ENCODE data around the gene ZNF888.
"Not testable (repeated sequence)": the region's sequence is repeated elsewhere in the genome, so short reads cannot be mapped to it uniquely, and the experiment has no call there.

Gene ZNF888

DNA sequence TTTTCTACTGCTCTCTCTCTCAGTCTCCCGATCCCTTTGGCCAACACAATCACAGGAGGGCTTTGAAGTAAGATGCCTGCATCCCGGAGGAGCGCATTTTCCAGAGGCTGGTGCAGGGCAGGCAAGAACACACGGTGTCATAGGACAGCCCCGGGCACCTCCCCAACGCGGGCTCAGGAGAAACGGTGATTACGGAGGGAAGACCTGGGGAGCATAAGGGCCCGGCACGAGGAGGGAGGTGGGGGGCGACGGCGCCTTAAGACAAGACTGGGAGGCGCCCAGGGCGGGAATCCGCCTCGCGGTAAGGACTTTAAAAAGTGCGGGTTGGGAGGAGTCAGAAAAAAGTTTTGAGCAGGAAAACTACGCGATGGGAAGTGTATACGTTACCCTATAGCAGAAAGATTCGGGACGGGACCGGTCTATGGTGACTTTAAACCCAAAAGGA lies 18.7 kb upstream of the ZNF888 start:
- DNase-seq (ENCODE audit: low read depth, low spot score): no peak

- DNase-seq (ENCODE audit: low read depth, low spot score): not testable (repeated sequence)
Observed at GRCh38 chr19:52941523-52941922, 18.3 kb upstream of the ZNF888 start.

GRCh38 chr19:52940905-52941304 lies 17.7 kb upstream of the ZNF888 start:
- DNase-seq (ENCODE audit: low read depth, low spot score): not testable (repeated sequence)

GRCh38 chr19:52938761-52939160 lies 15.5 kb upstream of the ZNF888 start:
- DNase-seq (ENCODE audit: low read depth, low spot score): no peak

DNA sequence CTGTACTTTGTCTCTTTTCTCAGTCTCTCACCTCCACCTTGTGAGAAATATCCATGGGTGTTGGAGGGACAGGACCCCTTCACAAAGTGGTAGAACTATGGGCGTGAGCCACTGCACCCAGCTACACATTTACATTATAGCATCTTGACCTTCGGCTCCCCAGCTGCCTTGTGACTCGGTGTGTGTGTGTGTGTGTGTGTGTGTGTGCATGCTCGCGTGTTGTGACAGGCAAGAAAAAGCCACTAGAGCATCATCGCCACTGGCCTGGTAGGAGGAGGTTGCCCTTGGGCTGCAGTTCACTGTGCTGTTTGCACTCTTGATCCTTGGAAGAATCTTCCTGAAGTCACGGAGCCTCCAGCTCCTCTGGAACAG lies 13.7 kb upstream of the ZNF888 start:
- DNase-seq (ENCODE audit: low read depth, low spot score): no peak

DNA sequence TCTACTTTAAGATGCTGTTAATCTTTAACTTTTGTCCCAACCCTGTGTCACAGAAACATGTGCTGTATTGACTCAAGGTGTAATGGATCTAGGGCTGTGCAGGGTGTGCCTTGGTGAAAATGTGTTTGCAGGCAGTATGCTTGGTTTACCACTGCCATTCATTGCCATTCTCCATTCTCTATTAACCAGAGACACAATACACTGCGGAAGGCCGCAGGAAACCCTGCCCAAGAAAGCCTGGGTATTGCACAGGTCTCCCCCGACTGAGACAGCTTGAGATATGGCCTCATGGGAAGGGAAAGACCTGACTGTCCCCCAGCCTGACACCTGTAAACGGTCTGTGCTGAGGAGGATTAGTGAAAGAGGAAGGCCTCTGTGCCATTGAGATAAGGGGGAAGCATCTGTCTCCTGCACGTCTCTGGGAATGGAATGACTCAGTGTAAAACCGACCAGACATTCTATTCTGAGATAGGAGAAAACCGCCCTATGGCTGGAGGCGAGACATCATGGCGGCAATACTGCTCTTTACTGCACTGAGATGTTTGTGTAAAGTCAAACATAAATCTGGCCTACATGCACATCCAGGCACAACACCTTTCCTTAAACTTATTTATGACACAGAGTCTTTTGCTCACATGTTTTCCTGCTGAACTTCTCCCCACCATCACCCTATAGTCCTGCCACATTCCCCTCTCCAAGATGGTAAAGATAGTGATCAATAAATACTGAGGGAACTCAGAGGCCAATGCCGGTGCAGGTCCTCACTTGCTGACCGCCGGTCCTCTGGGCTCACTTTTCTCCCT lies 13.1 kb upstream of the ZNF888 start:
- no peak for DNase-seq (ENCODE audit: low read depth, low spot score)

DNA sequence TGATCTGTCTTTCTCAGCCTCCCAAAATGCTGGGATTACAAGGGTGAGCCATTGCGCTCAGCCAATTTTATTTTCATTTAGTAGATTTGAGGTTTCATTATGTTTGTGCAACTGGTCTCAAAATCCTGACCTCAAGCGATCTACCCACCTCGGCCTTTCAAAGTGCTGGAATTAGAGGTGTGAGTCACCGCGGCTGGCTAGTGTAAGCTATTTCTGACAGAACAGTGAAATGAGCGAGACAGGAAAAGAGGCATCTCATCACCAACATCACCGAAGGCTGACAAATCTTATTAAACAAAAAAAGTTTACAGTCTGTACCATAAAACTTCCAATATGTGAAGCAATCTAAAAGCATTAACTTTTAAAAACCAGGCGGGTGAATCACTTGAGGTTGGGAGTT lies 12.2 kb upstream of the ZNF888 start:
- DNase-seq (ENCODE audit: low read depth, low spot score): no peak

GRCh38 chr19:52924641-52925040 lies 1.4 kb upstream of the ZNF888 start:
- DNase-seq (ENCODE audit: low read depth, low spot score): not testable (repeated sequence)

- DNase-seq (ENCODE audit: low read depth, low spot score): no peak
Observed at GRCh38 chr19:52923778-52924593, 758 bp upstream of the ZNF888 start.

DNA sequence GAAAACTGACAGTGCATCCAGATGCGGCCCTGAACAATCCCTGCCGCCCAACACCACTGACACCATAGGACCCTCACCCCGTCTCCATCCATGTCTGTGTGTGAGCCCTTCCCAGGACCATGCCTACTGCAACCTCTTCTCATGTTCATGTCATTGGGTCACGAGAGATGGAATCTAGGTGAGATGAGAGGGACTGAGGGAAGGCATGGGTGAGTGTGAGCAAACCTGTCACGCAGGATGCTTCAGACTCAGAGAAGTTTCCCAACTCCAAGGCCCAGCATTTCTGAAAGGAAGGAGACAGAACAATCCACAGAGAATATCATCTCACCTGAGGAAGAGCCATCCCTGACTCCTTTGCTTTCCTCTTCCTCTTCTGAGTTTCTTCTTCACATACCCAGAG lies 5.7 kb downstream of the ZNF888 start:
- DNase-seq (ENCODE audit: low read depth, low spot score): no peak

DNA sequence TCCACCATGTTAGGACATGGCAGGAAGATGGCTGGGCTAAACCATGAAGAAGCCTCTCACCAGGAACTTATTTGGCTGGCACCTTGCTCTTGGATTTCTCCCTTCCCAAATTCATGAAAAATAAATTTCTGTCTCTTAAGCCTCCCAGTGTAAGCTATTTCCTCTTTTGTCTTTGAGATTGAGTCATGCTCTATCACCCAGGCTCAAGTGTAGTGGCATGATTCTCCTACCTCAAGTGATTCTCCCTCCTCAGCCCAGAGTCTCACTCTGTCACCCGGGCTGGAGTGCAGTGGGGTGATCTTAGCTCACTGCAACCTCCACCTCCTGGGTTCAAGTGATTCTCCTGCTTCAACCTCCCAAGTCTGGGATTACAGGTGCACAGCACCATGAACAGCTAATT lies 12.6 kb downstream of the ZNF888 start:
- DNase-seq (ENCODE audit: low read depth, low spot score): no peak

DNA sequence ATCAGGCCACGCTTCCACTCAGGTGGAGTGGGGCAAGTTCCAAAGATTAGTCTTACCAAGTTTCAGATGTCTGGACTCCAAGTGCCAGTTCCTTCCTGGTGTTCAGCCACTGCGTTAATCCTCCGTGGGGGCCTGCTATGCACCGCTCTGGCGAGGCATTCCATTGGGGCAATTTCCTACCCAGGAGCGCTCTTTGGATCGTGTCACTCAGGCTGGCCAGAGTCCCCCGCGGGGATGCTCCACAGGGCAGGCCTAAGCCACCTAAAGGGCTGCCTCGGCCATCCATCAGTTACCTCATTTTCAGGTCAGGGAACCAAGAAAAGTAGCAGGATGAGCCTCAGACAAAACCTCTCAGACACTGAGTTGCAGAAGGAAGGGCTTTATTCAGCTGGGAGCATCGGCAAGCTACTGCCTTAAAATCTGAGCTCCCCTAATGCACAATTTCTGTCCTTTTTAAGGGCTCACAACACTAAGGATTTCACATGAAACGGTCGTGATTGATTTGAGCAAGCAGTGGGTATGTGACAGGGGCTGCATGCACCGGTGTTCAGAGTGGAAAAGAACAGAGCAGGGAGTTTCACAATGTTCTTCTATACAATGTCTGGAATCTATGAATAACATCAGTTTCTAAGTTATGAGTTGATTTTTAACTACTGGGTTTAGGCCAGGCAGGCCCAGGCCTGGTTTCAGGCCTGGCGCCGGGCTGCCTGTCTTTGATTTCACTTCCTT lies 19.0 kb downstream of the ZNF888 start:
- DNase-seq (ENCODE audit: low read depth, low spot score): not testable (repeated sequence)

GRCh38 chr19:52901842-52902241 lies 21.4 kb downstream of the ZNF888 start:
- no peak for DNase-seq (ENCODE audit: low read depth, low spot score)

DNA sequence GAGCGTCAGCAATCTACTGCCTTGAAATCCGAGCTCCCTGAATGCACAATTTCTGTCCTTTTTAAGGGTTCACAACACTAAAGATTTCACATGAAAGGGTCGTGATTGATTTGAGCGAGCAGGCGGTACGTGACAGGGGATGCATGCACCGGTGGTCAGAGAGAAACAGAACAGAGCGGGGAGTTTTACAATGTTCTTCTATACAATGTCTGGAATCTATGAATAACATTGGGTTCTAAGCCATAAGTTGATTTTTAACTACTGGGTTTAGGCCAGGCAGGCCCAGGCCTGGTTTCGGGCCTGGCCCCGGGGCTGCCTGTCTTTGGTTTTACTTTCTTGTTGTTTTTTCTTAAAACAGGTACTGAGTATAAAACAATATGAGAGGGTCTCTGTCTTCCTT lies 24.6 kb downstream of the ZNF888 start:
- DNase-seq (ENCODE audit: low read depth, low spot score): not testable (repeated sequence)

DNA sequence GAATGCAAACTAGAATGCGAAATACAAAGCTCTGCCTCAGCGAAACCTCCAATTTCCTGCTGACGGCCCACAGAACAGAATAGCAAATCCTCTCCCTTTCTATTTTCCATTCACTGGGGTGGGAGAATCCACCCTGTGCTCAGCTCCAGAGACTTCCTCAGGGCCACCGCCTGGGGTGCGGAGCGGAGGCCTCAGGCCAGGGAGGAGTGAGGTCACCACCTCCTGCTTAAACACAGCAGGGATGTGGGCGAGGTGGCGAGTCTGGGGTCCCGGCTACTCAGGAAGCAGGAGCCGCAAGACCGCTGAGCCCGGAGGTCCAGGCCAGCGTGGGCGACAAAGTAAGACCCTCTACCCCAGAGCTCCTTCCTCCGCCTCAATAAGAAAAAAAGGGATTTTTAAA lies 25.1 kb downstream of the ZNF888 start:
- no peak for DNase-seq (ENCODE audit: low read depth, low spot score)

GRCh38 chr19:52897138-52897935 lies 25.9 kb downstream of the ZNF888 start, which contains the start of gene ZNF320:
Gene ZNF320 (minus strand): TSS chr19:52897635. CDS start chr19:52890255, 7,380 bp downstream.
- peak; percentile 77 for DNase-seq (ENCODE audit: low read depth, low spot score)

GRCh38 chr19:52896431-52897137 lies 26.6 kb downstream of the ZNF888 start:
- no peak for DNase-seq (ENCODE audit: low read depth, low spot score)

GRCh38 chr19:52891336-52891735 lies 31.9 kb downstream of the ZNF888 start:
- DNase-seq (ENCODE audit: low read depth, low spot score): no peak

DNA sequence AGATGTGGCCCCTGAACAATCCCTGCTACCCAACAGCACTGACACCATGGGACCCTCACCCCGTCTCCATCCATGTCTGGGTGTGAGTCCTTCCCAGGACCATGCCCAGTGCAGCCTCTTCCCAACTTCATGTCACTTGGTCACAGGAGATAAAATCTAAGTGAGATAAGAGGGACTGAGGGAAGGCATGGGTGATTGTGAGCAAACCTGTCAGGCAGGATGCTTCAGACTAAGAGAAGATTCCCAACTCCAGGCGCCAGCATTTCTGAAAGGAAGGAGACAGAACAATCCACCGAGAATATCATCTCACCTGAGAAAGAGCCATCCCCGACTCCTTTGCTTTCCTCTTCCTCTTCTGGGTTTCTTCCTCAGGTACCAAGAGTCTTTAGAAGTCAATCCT lies 33.3 kb downstream of the ZNF888 start:
- no peak for DNase-seq (ENCODE audit: low read depth, low spot score)

DNA sequence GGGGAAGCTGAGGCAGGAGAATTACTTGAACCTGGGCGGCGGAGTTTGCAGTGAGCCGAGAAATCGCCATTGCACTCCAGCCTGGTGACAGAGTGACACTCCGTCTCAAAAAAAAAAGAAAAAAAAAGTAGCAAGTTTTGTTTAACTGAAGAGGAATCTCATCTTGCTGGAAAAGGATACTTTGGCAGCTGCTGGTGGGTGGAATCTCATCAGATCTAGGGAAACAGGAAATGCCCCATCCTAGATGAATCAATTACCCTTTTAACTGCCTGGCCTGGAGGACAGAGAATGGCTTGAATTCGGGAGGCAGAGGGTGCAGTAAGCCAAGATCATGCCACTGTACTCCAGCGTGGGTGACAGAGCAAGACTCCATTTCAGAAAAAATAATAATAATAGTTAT lies 34.2 kb downstream of the ZNF888 start:
- no peak for DNase-seq (ENCODE audit: low read depth, low spot score)

Measured in smooth muscle cell of the brain vasculature (primary cell).